Hepatocyte (in vitro differentiated cells): ENCODE measurements around the gene ATXN1. TPM values are rescaled to one million over a fixed set of nuclear protein-coding genes. Genes with fewer than 3 reads are reported as not detected.

Source experiments
- DNase-seq: peaks from one replicate; pipeline ENCODE4 v3.0.0-alpha.2; 2016; ENCODE audit warnings: low spot score
- H2AFZ ChIP-seq: fragments of 200-600 bp; sonication (generic); 2 replicates; pipeline ENCODE4 v1.6.0; 2016; ENCODE audit warnings: antibody characterized with exemption, mild to moderate bottlenecking
- H3K27ac ChIP-seq: fragments of 200-600 bp; sonication (generic); 2 replicates; pipeline ENCODE4 v1.5.1; 2016; ENCODE audit warnings: mild to moderate bottlenecking
- H3K27me3 ChIP-seq: fragments of 200-600 bp; sonication (generic); 2 replicates; pipeline ENCODE4 v1.6.1; 2016
- H3K36me3 ChIP-seq: fragments of 200-600 bp; sonication (generic); replicated peaks from 2 replicates; pipeline ENCODE4 v1.5.1; 2016; ENCODE audit warnings: low read depth; ENCODE audit not compliant: insufficient read depth
- H3K4me1 ChIP-seq: fragments of 200-600 bp; sonication (generic); 2 replicates; pipeline ENCODE4 v1.5.1; 2016; ENCODE audit warnings: mild to moderate bottlenecking, moderate library complexity; ENCODE audit not compliant: insufficient read depth
- H3K4me2 ChIP-seq: fragments of 200-600 bp; sonication (generic); 2 replicates; pipeline ENCODE4 v1.6.0; 2016
- H3K4me3 ChIP-seq: fragments of 200-600 bp; sonication (generic); 2 replicates; pipeline ENCODE4 v1.5.1; 2016; ENCODE audit warnings: mild to moderate bottlenecking
- H3K79me2 ChIP-seq: fragments of 200-600 bp; sonication (generic); 2 replicates; pipeline ENCODE4 v1.6.0; 2017; ENCODE audit warnings: mild to moderate bottlenecking
- H3K9me2 ChIP-seq: fragments of 200-600 bp; sonication (generic); replicated peaks from 2 replicates; pipeline ENCODE4 v1.6.0; 2017; ENCODE audit warnings: mild to moderate bottlenecking; ENCODE audit not compliant: insufficient read depth
- H3K9me3 ChIP-seq: fragments of 200-600 bp; sonication (generic); 2 replicates; pipeline ENCODE4 v1.5.1; 2016; ENCODE audit warnings: low read depth, mild to moderate bottlenecking
- H4K20me1 ChIP-seq: fragments of 200-600 bp; sonication (generic); 2 replicates; pipeline ENCODE4 v1.6.0; 2016; ENCODE audit warnings: mild to moderate bottlenecking; ENCODE audit not compliant: insufficient read depth, poor library complexity, severe bottlenecking
- EZH2 ChIP-seq: fragments of 200-600 bp; sonication (generic); IDR thresholded peaks from 2 replicates; pipeline ENCODE4 v1.6.1; 2016; ENCODE audit warnings: antibody characterized with exemption, mild to moderate bottlenecking, borderline replicate concordance
- EZH2phosphoT487 ChIP-seq: fragments of 200-600 bp; sonication (generic); IDR thresholded peaks from one replicate; pipeline ENCODE4 v1.6.1; 2018; ENCODE audit warnings: antibody characterized with exemption, mild to moderate bottlenecking, low read depth, moderate library complexity; ENCODE audit not compliant: unreplicated experiment, severe bottlenecking
- WGBS: methylation state at CpG from one replicate; pipeline ENCODE4 v1.1.6; 2016; ENCODE audit warnings: low lambda C conversion rate; ENCODE audit errors: missing lambda C conversion rate; 5-methylcytosine and 5-hydroxymethylcytosine counted together
- polyA plus RNA-seq: library from polyadenylated mRNA; unstranded; fragments of >200 nt; fragmentation: Nextera tagmentation; extraction: Ambion mirVana; gene quantifications from 2 replicates; pipeline ENCODE4 v1.2.1, GENCODE V29; 2016
- total RNA-seq: library from RNA; depleted of rRNA; stranded (reverse); fragments of >200 nt; gene quantifications from 2 replicates; pipeline ENCODE4 v1.2.3, GENCODE V29; 2014
- TF ChIP-seq, protein P1 (sequence below): fragments of 200-600 bp; sonication (generic); IDR thresholded peaks from 2 replicates; pipeline ENCODE4 v1.5.1; 2016; ENCODE audit warnings: antibody characterized with exemption, mild to moderate bottlenecking; ENCODE audit not compliant: poor library complexity

The ATXN1 gene
- total and polyA plus RNA-seq, 2 experiments from 2014 or later: 14.7 to 32.6 TPM

DNA sequence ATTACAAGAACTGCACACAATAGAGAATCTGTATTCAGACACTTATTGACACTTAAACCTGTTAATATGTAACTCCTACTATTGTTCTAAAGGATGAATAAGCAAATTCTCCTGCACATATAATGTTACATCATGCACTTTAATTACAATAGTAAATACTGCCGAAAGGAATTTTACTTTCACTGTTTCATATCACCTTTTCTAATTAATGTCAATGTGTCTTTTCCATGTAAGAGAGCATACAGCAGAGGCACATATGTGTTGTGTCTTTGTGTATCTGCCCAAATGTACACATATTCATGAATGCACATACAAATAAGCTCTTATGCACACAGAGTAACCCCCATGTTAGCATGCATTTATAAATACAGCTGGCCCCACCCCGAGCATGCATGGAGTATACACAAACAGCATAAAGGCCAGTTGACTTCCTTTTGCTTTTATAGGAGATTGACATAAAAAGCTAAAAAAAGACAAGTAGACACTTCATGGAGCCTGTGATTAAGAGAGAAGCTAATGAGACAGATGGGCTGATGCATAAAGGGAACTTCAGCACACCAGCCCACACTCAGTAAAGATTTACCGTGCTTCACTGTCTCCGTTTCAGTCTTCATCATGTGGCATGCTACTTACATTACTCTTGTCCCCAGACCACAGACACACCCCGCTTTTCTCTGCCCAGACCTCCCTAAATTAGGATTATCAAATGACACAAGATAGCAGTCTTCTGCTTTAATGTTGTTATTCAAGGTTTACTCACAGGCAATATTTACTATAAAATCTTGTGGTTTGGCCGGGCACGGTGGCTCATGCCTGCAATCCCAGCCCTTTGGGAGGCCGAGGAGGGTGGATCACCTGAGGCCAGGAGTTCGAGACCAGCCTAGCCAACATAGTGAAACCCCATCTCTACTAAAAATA lies 184.6 kb downstream of the ATXN1 start:
- H3K27ac ChIP-seq: no peak overlapping the region
- H3K9me3 ChIP-seq: no peaks in the 10 kb centered on the region
- TF ChIP-seq, protein P1, sequence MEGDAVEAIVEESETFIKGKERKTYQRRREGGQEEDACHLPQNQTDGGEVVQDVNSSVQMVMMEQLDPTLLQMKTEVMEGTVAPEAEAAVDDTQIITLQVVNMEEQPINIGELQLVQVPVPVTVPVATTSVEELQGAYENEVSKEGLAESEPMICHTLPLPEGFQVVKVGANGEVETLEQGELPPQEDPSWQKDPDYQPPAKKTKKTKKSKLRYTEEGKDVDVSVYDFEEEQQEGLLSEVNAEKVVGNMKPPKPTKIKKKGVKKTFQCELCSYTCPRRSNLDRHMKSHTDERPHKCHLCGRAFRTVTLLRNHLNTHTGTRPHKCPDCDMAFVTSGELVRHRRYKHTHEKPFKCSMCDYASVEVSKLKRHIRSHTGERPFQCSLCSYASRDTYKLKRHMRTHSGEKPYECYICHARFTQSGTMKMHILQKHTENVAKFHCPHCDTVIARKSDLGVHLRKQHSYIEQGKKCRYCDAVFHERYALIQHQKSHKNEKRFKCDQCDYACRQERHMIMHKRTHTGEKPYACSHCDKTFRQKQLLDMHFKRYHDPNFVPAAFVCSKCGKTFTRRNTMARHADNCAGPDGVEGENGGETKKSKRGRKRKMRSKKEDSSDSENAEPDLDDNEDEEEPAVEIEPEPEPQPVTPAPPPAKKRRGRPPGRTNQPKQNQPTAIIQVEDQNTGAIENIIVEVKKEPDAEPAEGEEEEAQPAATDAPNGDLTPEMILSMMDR: no peak
- no peak for TF ChIP-seq EZH2phosphoT487
- no peak for TF ChIP-seq EZH2
- H4K20me1 ChIP-seq: no peaks in the 10 kb centered on the region
- no peaks in the 10 kb centered on the region for H3K9me2 ChIP-seq
- H3K79me2 ChIP-seq: no peaks in the 10 kb centered on the region
- H3K27me3 ChIP-seq: no peaks in the 10 kb centered on the region
- no peaks in the 10 kb centered on the region for H3K36me3 ChIP-seq
- no peak overlapping the region for H2AFZ ChIP-seq
- no peak overlapping the region for H3K4me3 ChIP-seq
- no peak for DNase-seq
- no peak overlapping the region for H3K4me2 ChIP-seq
- WGBS: 74% methylated on average over 9 of the region's 9 CpGs
- H3K4me1 ChIP-seq: no peaks in the 10 kb centered on the region

DNA sequence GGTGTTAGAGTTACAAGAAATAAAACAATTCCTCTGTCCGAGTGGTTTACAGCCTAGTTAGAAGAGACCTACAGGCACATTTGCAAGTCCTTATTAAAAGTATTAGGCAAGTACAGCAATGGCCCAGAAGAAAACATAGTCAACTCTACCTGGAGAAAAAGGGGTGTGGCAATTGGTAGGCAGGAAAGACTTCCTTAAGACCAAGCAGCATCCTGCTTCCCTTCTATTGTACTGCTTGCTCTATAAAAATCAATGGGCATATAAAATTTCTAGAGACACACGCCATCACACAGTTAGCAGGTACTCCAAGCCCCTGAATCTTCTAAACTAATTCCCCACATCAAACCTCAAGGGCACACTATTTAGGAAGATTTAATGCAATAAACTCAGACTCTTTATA lies 185.6 kb downstream of the ATXN1 start:
- H3K9me2 ChIP-seq: no peaks in the 10 kb centered on the region
- H4K20me1 ChIP-seq: no peaks in the 10 kb centered on the region
- no peak for DNase-seq
- no peak overlapping the region for H3K4me2 ChIP-seq
- H2AFZ ChIP-seq: no peak overlapping the region
- H3K27me3 ChIP-seq: no peaks in the 10 kb centered on the region
- H3K9me3 ChIP-seq: no peaks in the 10 kb centered on the region
- H3K27ac ChIP-seq: no peak overlapping the region
- no peak overlapping the region for H3K4me3 ChIP-seq
- TF ChIP-seq, protein P1: no peak
- TF ChIP-seq EZH2phosphoT487 (no peak), EZH2 (no peak)
- no peaks in the 10 kb centered on the region for H3K79me2 ChIP-seq
- no peaks in the 10 kb centered on the region for H3K4me1 ChIP-seq
- WGBS: 79% methylated on average over 2 of the region's 2 CpGs
- no peaks in the 10 kb centered on the region for H3K36me3 ChIP-seq

DNA sequence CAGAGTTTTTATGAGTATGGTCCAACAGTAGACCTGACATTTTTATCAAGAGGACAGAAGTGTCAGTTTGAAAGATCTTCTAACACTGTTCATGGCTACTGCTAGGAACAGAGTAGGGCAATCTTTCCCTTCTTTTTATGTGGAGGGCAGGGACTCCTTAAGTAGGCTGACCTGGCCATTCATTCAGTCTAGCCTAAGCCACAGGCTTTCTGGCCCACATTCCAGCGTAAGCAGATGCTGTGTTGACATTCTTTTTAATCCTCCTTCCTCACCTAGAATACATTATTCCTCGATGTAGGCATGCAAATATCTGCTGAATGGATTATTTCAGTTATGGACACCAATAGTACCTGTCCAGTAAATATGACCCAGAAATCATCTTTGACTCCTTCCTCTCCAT lies 188.3 kb downstream of the ATXN1 start:
- Histone ChIP-seq H3K4me3 (no peak overlapping the region), H3K9me3 (no peaks in the 10 kb centered on the region), H3K9me2 (no peaks in the 10 kb centered on the region), H2AFZ (no peak overlapping the region), H3K36me3 (no peaks in the 10 kb centered on the region), H3K27ac (no peak overlapping the region), H3K27me3 (no peaks in the 10 kb centered on the region), H3K4me1 (peaks cover 13% of the 10 kb centered on the region), H3K79me2 (no peaks in the 10 kb centered on the region), H4K20me1 (no peaks in the 10 kb centered on the region), H3K4me2 (no peak overlapping the region)
- TF ChIP-seq EZH2phosphoT487 (no peak), EZH2 (no peak)
- TF ChIP-seq, protein P1: no peak
- WGBS: 77% methylated on average over 2 of the region's 2 CpGs
- DNase-seq: no peak
